HG03108 (cell line): Measurements from ENCODE around the gene SGTA.

Source experiments
- ATAC-seq: cut with Tn5 transposase; IDR thresholded peaks from one replicate; pipeline ENCODE4 v1.9.1; 2021; ENCODE audit warnings: moderate library complexity; ENCODE audit not compliant: unreplicated experiment

SGTA gene

DNA sequence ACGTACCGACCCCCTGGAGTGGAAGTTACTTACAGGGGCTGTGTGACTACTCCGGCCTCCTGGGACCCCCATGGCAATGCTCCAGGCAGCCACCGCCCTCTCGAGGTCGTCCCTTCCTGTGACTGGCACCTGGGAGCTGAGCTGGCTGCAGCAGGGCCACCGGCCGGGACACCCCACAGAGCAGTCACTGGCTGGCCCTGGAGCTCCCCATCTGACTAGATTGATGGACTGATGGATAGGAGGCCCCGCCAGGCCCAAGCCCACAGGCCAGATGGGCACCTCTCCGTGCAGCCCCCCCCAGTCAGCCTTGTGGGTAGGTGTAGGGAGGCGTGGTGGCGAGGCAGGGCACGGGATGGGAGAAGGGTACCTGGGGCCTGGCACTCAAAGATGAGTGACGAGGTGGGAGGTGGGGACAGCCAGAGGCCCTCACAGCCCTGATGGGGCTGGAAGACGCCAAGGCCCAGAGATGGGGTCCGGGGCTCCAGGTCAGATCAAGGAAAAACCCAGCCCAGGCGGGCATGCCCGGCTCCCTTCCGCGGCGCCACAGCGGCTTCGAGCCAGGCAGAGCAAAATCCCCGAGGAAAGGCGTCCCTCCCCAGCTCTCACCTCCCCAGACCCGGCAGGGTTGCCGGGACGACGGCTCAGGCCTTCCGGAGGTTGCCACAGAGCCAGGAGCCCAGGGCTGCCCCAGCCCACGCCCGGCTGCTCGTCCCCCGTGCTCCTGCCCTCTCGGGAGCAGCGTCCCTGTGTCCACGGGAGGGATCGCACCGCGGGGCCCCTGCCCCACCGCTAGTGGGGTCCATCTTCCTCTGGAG is 51.7 kb downstream of the SGTA start:
- no peak for ATAC-seq

DNA sequence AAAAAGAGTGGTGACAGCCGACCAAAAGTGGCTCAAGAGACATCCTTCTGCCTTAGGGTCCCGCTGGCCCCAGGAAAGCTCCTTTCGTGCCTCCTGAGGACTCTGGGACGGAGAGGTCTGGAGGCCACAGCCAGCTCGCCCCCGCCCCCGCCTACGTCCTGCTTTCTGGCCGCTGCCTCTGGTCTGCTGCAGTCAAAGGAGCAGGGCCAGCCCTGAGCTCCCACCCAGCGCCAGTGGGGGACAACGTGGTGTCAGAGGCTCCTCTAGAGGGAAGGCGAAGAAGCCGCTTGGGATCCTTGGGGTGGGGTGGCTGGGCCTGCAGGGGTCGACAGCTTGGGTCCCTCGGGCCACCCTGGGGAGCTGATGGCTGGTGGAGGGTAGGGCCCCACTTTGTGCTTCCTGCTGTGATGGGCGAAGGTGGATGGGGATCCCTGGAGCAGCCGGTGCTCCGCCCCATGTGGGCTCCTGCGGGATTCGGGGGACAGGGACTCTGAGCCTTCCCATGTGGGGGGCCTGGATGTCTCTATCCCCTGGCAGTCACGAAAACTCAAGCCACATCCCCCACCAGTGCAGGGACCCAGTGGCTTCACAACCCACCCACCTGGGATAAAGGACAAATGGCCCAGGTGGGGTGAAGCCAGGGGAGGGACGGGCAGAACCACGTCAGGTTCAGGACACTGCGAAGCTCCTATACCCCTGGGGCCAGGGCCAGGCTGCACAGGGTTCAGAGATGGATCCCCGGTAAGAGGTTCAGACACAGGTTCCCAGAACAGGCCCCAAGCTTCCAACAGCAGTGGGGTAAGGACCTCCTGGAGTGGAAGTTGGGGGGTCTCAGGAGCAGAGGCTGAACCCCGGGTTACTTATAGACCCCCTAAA is 52.9 kb downstream of the SGTA start:
- ATAC-seq = no peak

DNA sequence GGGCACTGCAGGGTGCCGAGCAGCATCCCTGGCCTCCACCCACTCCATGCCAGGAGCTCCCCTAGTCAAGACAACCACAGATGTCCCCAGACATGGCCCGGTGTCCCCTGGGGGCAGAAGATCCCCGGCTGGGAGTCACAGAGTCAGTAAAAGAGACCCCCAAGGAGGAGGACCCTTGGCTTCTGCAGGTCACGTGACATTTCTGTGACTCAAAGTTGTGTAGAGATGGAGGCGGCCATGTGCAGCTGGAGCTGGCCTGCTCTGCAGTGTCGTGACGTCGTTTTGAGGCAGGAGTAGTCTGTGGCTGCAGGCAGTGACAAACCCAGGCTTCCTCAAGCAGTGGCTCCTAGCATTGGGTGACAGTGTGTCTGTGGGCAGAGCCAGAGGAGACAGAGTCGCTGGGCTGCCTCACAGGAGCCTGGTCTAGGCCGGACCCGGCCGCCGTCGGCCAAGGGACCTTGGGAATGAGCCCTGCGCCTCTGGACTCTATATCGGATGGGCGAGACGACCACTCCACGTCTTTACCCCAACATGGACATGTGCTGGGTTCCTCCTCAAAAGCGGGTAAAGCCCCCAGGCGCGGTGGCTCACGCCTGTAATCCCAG is 54.2 kb downstream of the SGTA start:
- no peak for ATAC-seq

DNA sequence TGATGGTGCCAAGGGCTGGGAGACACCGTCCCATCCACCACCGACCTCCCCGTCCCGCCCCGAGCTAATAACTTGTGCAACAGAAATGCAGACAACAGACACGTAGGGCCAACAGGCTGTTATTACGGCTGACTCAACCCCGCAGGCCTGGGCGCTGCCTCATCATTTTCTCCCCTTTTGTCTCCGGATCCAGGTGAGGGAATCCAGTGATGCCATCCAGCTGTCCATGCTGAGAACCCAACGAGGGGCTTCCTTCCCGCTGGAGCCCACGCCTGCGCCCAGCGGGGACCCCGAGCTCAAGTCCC is 55.5 kb downstream of the SGTA start:
- ATAC-seq = no peak

DNA sequence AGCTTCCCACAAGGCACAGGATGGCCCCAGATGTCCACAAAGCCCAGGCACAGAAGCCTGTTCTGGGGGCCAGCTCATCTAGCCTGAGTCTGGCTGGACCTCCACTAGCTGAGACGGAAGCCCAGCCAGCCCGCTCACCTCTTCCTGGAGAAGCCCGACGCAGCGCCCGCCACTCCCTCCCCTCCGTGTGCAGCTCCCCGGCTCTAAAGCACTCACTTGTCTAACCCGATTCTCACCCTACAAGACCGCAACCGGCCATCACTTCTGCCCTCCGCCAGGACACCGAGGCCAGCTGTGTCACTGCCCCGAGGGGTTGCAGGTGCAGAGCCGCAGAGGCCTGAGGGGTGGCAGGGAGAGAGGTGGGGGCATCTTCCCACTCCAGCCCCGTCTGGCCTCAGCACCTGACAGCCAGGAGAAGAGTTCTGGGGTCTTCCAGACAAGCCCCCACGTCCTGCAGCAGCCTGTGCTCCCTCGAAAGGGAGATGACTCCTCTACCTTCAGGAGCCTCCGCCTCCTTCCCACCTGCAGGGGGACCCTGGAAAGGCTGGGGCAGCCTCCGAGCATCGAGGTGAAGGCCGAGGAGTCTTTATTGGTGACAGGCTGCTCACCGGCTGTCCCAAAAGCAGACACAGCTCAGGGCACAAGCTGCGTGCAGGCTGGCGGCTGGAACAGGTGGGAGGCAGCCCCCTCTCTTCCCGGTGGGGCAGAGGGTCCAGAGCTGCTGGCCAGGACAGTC is 56.0 kb downstream of the SGTA start:
- ATAC-seq = no peak

DNA sequence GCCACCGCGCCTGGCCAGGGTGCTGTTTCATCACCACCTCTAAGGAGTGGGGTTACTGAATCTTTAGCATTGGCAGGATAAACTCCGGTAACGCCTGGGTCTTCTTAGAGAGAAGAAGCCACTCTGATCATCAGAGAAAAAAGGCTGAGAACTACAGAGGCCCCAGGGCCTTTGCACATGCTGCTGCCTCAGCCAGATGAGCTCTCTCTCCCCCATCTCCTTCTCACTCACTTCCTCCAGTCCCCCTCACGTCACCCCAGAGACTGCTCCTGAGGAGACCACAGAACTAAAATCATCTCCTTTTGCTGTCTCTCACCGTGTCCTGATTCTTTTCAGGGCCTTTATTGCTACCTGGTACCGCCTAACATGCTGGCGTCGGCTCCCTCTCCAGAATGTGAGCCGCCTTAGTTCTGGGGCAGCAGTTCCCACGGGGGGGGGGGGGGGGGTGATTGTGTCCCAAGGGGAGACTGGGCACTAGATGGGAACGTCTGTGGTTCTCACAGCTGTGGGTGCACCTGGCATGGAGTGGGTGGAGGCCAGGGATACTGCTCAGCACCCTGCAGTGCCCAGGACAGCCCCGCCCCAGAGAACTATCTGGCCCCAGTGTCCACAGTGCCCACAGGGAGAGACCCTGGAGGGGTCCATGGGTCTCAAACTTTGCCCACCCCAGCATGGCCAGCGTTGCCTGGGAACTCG is 56.8 kb downstream of the SGTA start:
- ATAC-seq = no peak

DNA sequence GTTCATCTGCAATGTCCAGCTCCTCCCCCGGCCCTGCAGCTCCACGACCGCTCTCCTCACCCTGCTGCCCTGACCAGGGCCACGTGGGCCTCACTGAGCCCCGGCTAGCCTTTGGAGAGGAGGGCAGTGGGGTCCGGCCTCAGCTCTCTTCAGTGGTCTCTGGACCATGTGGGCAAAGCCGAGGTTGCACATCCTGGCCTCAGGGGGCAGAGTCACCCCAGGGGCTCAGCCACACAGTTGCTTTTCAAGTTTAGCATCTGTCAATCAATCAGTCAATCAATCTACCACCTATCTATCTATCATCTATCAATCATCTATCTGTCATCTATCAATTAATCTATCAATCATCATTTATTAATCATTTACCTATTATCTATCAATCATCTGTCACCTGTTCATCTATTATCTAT is 58.9 kb downstream of the SGTA start:
- ATAC-seq = no peak

DNA sequence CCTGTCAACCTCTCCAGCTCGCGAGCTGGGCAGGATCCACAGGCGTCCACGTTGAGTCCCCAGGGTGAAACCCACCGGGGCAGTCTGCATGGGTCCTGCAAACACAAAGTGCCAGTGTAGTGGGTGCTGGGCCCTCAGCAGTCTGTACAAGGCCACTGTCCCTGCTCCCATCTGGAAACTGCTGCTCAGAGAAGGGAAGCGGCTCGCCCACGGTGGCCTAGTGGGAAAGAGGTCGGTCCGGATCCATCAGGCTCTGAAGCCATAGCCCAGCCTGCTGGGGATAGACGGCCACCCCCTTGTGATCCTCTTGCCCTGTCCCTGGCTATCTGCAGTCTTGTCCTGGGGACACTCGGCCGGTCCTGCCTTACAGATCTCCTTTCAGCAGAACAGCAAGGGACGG is 59.3 kb downstream of the SGTA start:
- no peak for ATAC-seq

DNA sequence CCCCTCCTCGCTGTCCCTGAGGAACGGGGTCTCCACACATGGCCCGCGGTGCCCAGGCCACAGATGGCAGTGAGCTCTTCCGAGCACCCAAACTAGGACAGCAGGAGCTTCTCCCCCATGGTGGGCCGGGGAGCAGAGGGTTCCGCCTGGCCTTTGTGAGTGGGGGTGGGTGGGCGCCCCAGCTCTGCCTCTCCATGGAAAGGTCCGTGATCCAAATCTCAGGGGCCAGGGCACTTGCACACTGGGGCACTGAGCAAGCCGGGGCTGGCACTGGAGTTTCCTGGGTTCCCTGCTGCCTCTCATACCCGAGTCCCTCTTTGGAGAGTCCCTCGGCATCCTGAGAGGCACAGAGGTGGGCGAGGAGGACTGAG is 59.7 kb downstream of the SGTA start:
- no peak for ATAC-seq

DNA sequence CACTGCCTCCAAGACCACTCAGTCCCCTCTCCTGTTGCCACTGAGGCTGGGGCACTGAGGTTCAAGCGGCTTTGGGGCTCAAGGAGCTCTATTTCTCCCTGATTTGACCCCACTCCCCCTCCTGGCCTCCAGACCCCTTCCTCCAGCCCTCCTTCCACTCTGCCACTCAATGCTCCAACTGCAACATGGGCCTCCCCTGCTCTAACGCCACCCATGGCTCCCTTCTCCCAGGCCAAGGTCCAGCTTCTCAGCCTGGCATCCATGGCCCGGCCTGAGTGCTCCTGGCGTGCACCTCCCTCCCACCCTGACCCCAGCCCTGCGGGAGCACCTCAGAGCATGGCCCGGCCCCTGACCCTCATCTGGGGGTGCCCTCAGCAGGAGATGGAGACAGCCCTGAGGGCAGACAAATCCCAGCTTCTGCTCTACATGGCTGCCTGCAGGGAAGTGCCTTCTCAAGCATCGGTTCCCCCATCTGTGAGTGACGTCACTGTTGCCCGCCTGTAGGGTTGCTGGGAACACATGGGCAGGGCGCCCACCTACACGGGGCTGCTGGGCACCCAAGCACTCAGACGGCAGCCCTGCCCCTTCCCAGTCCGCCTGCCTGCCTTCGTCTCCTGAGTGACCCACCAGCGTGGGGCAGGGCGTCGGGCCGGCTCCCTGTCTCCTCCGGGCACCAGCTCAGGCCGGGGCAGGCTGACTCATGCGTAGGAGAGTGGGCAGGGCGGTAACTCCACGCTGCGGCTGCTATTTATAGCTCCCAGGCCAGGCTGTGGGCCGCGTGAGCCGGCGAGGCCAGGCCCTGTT is 60.3 kb downstream of the SGTA start:
- ATAC-seq = no peak

DNA sequence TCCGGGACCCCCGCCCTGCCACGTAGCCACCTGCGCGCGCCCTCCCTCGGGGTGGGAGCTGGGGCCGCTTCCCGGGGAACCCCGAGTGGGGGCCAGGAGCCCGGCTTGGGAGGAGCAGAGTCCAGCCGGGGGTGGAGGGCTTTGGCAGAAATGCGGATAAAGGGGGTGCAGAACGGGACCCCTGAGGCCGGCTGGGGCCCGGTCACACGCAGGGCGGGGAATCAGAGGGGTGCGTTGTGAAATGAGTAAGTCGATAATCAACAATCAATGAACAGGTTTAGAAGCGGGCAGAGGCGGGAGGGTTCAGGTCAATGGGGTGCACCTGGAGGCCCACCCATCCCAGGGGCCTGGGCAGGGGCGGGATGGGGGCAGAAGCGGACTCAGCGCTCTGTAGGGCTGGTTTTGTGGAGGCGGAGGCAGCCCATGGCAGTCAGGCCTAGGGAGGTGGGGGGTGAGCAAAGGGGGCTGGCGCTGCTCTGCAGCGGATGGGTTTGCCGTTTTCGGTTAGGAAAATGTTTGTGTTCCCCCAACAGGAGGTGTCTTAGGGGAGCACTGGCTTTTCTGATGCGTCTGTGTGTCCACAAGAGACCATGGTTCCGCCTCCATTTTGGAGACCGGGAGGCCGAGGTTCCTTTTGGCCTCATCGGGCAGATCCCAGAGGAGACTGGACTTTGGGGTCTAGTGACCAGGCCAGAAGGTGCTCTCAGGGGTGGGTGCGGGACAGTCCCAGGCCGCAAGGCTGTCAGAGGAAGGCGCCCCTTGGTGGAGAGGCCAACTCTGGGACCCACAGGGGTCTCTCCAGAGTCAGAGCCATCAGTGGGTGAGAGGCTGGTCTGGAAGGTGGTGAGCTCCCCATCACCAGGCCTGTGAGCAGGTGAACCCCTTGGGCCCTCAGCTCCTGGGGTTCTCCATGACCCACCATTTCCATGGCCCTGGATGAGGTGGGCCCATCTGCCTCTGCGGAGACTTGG is 61.2 kb downstream of the SGTA start:
- ATAC-seq = no peak

DNA sequence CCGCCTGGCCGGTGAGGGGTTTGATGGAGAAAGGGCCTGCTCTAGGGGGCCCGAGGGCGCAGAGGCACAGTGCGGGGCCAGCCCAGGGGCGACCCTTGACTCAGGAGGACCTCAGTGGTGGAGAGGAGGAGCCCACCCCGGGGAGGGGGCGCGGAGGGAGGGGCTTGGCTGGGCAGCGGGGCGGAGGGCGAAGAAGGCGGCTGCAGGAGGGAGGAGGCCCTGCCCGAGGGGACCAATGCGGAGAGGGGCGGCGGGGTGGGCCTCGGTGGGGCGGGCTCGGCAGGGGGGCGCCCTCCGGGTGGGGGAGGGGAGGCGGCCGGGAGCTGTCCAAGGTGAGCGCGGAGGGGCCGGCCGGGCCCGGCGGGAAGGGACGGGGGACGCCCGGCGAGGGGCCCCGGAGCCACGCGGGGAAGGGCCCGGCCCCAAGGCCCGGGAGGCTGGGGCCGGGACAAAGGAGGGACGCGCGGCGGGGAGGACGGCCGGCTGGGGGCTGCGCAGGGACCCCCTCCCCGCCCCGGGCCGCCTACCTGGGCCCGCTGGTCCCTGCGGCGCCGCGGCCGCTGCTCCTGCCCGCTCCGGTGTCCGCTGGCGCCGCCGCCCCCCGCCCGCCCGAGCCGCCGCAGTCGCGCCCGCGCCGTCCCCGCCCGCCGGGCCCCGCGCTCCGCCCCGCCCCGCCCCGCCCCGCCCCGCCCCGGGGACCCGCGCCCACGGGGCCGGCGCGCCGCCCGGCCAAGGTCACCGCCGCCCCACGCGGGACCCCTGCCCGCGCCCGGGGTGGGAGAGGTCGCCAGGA is 62.1 kb downstream of the SGTA start, which contains the start of gene DIRAS1:
DIRAS1 (minus strand) TSS at position 596 of the 793 bp plus-strand sequence. CDS start 3,566 bp downstream, outside the sequence.
- no peak for ATAC-seq

DNA sequence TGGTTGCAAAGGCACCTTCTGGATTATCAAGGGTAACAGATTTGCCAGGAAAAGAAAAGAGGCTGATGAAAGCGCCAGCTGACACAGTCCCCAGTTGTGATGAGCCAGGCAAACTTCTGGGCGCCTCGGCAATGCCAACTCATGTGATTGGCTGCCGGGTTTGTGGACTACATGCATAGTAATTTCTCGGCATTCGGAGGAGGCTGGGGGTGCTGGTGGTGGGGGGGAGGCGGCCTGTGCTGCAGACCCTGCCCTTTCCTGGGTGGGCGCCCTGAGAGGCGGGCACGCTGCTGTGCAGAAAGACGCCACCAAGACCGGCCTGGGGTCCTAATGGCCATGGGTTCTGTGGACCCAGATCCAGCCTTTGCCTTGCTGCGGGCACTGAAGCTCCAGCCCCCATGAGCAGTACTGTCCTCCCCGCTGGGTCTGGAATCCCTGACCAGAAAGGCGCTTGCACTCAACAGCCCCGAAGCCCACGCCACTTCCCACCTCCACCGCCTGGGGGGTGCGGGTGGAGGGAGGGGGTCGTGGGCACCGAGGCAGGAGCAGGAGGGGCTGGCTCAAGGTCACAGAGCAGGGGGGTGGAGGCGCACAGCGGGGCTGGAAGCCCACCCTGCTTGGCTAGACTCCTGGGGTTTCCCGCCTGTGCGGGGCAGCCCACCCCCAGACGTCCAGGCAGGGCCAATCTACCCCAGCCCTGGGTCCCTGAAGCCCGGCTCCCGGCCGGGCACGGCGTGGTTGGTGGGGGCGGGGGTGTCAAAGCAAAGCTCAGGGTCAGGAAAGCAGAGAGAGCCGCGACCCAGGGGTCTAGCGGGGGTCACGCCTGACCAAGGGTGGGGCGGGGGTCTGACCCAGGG is 62.9 kb downstream of the SGTA start:
- no peak for ATAC-seq

DNA sequence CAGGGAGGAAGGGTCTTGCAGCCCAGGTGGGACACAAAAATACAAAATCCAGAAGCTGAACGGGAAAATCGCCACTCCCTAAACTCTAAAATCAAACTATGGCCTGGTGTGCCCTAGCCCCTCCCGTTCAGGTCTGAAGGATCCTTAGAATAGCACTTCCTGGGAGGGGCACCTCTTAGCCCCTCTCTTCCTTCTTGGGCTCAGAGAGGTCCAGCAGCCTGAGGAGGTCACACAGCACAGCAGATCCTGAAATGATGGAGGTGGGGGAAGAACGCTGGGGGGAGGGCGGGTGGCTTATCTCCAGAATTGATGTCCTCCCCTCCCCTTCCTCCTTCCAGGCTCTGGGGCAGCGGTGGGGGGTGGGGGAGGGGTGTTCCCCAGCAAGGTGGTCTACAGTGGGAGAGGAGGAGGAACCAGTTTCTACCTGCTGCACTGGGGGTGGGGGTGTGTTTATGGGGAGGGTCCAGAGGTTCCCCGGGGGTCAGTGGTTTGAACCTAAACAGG is 63.8 kb downstream of the SGTA start:
- ATAC-seq = no peak

DNA sequence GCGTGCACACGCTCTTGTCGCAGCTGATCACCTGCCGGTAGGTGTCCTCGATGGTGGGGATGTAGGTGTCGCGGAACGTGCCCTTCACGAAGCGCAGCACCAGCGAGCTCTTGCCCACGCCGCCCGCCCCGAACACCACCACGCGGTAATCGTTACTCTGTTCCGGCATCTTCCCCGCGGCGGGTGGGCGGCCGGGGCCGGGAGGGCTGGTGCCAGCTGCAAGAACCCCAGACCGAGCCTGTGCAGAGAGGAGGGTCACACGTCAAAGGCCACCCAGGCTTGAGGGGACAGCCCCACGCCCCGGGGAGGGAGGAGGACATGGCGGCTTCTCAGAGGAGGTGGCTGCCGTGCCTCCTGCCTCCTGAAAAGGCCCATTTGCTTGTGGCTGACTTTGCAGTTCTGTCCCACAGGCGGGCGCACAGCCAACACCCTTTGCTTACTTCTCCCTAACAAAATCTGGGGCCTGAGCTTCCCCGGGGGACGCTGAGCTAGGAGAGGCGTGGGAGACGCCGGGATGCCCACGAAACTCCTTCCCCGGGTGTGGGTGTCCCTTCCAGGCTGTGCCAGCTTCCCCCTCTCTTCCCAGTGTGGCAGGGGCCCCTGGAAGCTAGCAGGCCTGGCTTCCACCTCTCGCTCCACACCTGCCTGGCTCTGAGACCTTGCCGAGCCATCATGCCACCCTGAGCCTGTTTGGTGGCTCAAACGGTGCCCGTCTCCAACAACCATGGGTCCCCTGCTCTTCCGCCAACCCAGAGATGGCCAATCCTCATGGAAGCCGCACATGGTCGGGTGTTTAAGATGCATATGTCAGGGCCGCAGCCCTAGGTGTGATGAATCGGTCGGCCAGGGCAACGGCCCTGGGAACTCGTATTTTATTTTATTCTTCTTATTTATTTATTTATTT is 65.2 kb downstream of the SGTA start:
- ATAC-seq = no peak
